ENCODE results near the gene WBP1L. TPM values are rescaled to one million over a fixed set of nuclear protein-coding genes. Genes with fewer than 3 reads are reported as not detected.

The WBP1L gene
- total RNA-seq, 4 donors from 2014 or later: 92.8 to 185 (median 154) TPM

DNA sequence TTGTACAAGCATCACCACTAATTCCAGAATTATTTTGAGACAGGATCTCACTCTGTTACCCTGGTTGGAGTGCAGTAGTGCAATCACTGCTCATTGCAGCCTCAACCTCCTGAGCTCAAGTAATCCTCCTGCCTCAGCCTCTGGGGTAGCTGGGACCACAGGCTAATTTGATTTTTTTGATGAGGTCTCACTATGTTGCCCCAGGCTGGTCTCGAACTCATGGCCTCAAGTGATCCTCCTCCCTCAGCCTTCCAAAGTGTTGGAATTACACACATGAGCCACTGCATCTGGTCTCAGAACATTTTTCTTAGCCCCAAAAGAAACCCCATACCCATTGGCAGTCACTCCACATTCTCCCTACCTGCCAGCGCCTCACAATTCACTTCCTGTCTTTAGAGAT lies 3.5 kb upstream of the WBP1L start:
- TF ChIP-seq CTCF (IDR thresholded peaks at IDR 0.05; ENCODE audit: low read depth): no peak

DNA sequence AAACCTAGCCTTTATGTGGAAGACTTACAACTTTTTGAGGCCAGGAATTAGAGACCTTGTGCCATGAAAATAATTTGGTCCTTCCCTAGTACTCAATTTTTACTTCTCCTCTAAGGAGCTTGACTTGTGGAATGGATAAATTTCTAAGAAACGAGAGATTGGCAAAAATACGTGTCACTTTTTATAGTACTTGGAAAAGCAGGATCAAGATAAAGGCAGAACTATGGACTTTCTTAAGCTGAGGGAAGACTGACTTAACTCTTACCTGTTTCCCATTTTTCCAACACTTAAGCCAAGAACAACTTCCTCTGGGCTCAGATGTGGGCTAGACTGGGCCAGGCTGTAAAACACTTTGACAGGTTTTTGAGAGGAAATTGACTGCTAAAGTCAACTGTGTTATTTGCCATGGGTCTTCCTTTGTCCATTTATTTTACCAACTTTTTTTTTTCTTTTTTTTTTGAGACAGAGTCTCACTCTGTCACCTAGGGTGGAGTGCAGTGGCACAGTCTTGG lies 2.0 kb upstream of the WBP1L start:
- no peak for TF ChIP-seq CTCF (IDR thresholded peaks at IDR 0.05; ENCODE audit: low read depth)

- TF ChIP-seq CTCF (IDR thresholded peaks at IDR 0.05; ENCODE audit: low read depth): no peak
Observed at GRCh38 chr10:102743078-102743587, 615 bp upstream of the WBP1L start.

- TF ChIP-seq CTCF (IDR thresholded peaks at IDR 0.05; ENCODE audit: low read depth): no peak
Observed at GRCh38 chr10:102744374-102745051, 765 bp downstream of the WBP1L start.

- no peak for TF ChIP-seq CTCF (IDR thresholded peaks at IDR 0.05; ENCODE audit: low read depth)
Observed at GRCh38 chr10:102745157-102745556, 1.4 kb downstream of the WBP1L start.

- TF ChIP-seq CTCF (IDR thresholded peaks at IDR 0.05; ENCODE audit: low read depth): no peak
Observed at GRCh38 chr10:102752266-102752930, 8.7 kb downstream of the WBP1L start.

DNA sequence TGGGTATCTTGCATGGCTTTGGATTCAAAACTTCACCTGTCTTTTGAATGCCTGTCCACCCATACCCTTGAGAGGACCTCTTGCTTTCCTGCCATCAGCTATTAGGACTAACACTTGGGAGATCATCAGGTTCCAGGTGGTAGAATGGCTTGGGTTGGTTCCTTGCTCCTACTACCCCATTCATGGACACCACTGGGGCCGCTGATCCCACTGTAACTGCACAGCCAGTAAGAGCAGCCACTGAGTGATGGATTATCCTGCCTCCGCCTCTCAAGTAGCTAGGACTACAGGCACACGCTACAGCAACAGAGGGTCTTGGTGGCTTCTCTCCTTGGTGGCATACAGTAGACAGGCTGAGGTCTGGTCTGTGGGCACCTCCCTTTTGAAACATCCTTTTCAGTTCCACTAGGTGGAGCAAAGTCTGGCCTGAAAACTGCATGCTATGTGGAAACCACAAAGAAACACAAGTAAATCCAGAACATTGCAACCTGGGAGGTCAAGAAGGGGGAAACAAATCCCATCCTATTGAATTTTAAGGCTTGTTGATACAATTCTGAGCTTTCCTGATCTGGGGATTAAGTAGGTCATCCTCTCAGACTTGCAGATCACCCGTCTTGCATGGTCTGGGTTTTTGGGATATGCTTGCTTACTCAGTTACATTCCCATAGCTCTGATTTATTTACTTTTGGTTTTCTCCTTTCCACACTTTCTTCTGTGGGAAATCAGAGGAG lies 9.4 kb downstream of the WBP1L start:
- no peak for TF ChIP-seq CTCF (IDR thresholded peaks at IDR 0.05; ENCODE audit: low read depth)
